Suprapubic skin (tissue), 4 donors: ENCODE measurements around the gene NUCB2.

Experiments
- CTCF ChIP-seq, 2 donors: fragments of 200-600 bp in 1 of 2; fragments of 450-650 bp in 1 of 2; sonication (generic) in 1 of 2; IDR thresholded peaks; one replicate each; pipeline ENCODE4 v1.5.1; 2016 to 2019; ENCODE audit warnings: antibody characterized with exemption in 2 of 2, mild to moderate bottlenecking in 1 of 2, moderate library complexity in 1 of 2
- EP300 ChIP-seq: sonication (generic); formaldehyde crosslinking; IDR thresholded peaks from one replicate; pipeline ENCODE4 v1.6.1; 2017; ENCODE audit warnings: antibody characterized with exemption
- POLR2A ChIP-seq, 2 donors: fragments of 450-650 bp; IDR thresholded peaks; one replicate each; pipeline ENCODE4 v1.6.1; 2017; ENCODE audit warnings: antibody characterized with exemption in 2 of 2, mild to moderate bottlenecking in 2 of 2, moderate library complexity in 2 of 2
- POLR2AphosphoS5 ChIP-seq, 3 donors: sonication (generic); formaldehyde crosslinking; IDR thresholded peaks; one replicate each; pipeline ENCODE4 v1.6.1; 2017; ENCODE audit warnings: antibody characterized with exemption in 3 of 3

GRCh38 chr11:17353821-17354600, 77.5 kb downstream of the NUCB2 start:
- TF ChIP-seq POLR2A (IDR thresholded peaks at IDR 0.05) (no peak), CTCF (IDR thresholded peaks at IDR 0.05) (no peak), POLR2AphosphoS5 (IDR thresholded peaks at IDR 0.05) (no peak), EP300 (no peak)
